Natural killer cell (primary cell): ENCODE results near the gene MAST2. TPM values are rescaled to one million over a fixed set of nuclear protein-coding genes. Genes with fewer than 3 reads are reported as not detected.
"Not testable (repeated sequence)": the region's sequence is repeated elsewhere in the genome, so short reads cannot be mapped to it uniquely, and the experiment has no call there.

ENCODE experiments used
- ATAC-seq, 3 donors: fragments of 150-1000 bp in 2 of 3; fragments of 200-7000 bp in 1 of 3; cut with Tn5 transposase; 1 replicate in 1 of 3; 2 replicates in 2 of 3; pipeline ENCODE4 v1.10.0; 2021; ENCODE audit warnings: mild to moderate bottlenecking in 2 of 3, moderate library complexity in 2 of 3
- DNase-seq, 2 donors: peaks; one replicate each; pipeline versions ENCODE4 v3.0.0 to v3.0.0-alpha.2; 2013 to 2021; ENCODE audit warnings: mixed read lengths in 1 of 2
- H3K27ac ChIP-seq: one replicate; pipeline ENCODE4 v1.5.1; 2013; ENCODE audit warnings: mild to moderate bottlenecking, low read length
- H3K27me3 ChIP-seq: one replicate; pipeline ENCODE4 v1.6.1; 2013; ENCODE audit warnings: low read length; ENCODE audit not compliant: control insufficient read depth, insufficient read depth
- H3K36me3 ChIP-seq: one replicate; pipeline ENCODE4 v1.6.1; 2013; ENCODE audit warnings: low read length; ENCODE audit not compliant: control insufficient read depth, insufficient read depth
- H3K4me1 ChIP-seq: one replicate; pipeline ENCODE4 v1.6.1; 2013; ENCODE audit warnings: low read length; ENCODE audit not compliant: control insufficient read depth, insufficient read depth
- H3K4me3 ChIP-seq: one replicate; pipeline ENCODE4 v1.5.1; 2013; ENCODE audit warnings: low read length
- H3K9me3 ChIP-seq: one replicate; pipeline ENCODE4 v1.6.1; 2013; ENCODE audit warnings: low read length; ENCODE audit not compliant: control insufficient read depth, insufficient read depth
- H3K27ac Mint-ChIP-seq, 2 donors: one replicate each; pipeline ENCODE4 v1.8.0; 2022; ENCODE audit warnings: mild to moderate bottlenecking in 2 of 2, mixed read lengths in 2 of 2, moderate library complexity in 1 of 2
- H3K27me3 Mint-ChIP-seq, 2 donors: one replicate each; pipeline ENCODE4 v1.8.0; 2022; ENCODE audit warnings: low read depth in 2 of 2, mixed read lengths in 2 of 2
- H3K36me3 Mint-ChIP-seq: one replicate; pipeline ENCODE4 v1.8.0; 2022; ENCODE audit warnings: mixed read lengths
- H3K4me1 Mint-ChIP-seq, 2 donors: one replicate each; pipeline ENCODE4 v1.8.0; 2022; ENCODE audit warnings: mixed read lengths in 2 of 2
- H3K4me3 Mint-ChIP-seq: one replicate; pipeline ENCODE4 v1.8.0; 2022; ENCODE audit warnings: mild to moderate bottlenecking, moderate library complexity, mixed read lengths
- H3K9me3 Mint-ChIP-seq, 2 donors: one replicate each; pipeline ENCODE4 v1.8.0; 2022; ENCODE audit warnings: mixed read lengths in 2 of 2
- CTCF ChIP-seq: fragments of 200-600 bp; IDR thresholded peaks from one replicate; pipeline ENCODE4 v1.8.0; 2022; ENCODE audit warnings: antibody characterized with exemption
- WGBS: methylation state at CpG from one replicate; pipeline ENCODE4 v1.1.7; 2013; ENCODE audit warnings: missing lambda C conversion rate; ENCODE audit not compliant: insufficient coverage; 5-methylcytosine and 5-hydroxymethylcytosine counted together
- intact Hi-C: fragments of 100-400 bp; cut with micrococcal nuclease; formaldehyde crosslinking; loops from one replicate; pipeline ENCODE4 v1.14.2; 2022
- total RNA-seq, 4 donors: library from RNA; stranded (reverse); fragments of 120-200 nt in 1 of 4; gene quantifications; one replicate each; pipeline versions ENCODE4 v1.2.3 to v1.2.4, GENCODE V29; 2013 to 2022

MAST2 gene
- total RNA-seq, 3 donors from 2014 or later (not counting 1 experiment from before 2014, with no cell fraction given): 25.3 to 28.6 (median 27.9) TPM

- H3K27ac ChIP-seq: no peak overlapping the region
- no peak for ATAC-seq
- Mint-ChIP-seq H3K4me3 (no peak overlapping the region), H3K4me1 (peaks cover 17 to 18% of the 10 kb centered on the region in 2 donors), H3K9me3 (no peaks in the 10 kb centered on the region), H3K27me3 (no peaks in the 10 kb centered on the region), H3K27ac (no peak overlapping the region), H3K36me3 (no peaks in the 10 kb centered on the region)
- no peaks in the 10 kb centered on the region for H3K4me1 ChIP-seq
- no peaks in the 10 kb centered on the region for H3K27me3 ChIP-seq
- no peak overlapping the region for H3K4me3 ChIP-seq
- no peak for TF ChIP-seq CTCF
- DNase-seq: no peak
- H3K9me3 ChIP-seq: no peaks in the 10 kb centered on the region
- no peaks in the 10 kb centered on the region for H3K36me3 ChIP-seq
- WGBS: 100% methylated on average over 1 of the region's 2 CpGs
- intact Hi-C loops: no loop called here
These were observed 64.4 kb downstream of the MAST2 start for GRCh38 chr1:45867697-45868348.

GRCh38 chr1:45868861-45869260 is 65.4 kb downstream of the MAST2 start:
- no peak overlapping the region for H3K27ac Mint-ChIP-seq
- no peaks in the 10 kb centered on the region for H3K9me3 ChIP-seq
- H3K27me3 Mint-ChIP-seq: no peaks in the 10 kb centered on the region
- peaks cover 10 to 11% of the 10 kb centered on the region in 2 donors for H3K4me1 Mint-ChIP-seq
- no peaks in the 10 kb centered on the region for H3K36me3 ChIP-seq
- TF ChIP-seq CTCF: no peak
- no peaks in the 10 kb centered on the region for H3K4me1 ChIP-seq
- H3K4me3 Mint-ChIP-seq: no peak overlapping the region
- no peak overlapping the region for H3K27ac ChIP-seq
- H3K27me3 ChIP-seq: no peaks in the 10 kb centered on the region
- no peak overlapping the region for H3K4me3 ChIP-seq
- intact Hi-C loops: no loop called here
- no peak for DNase-seq
- H3K9me3 Mint-ChIP-seq: no peaks in the 10 kb centered on the region
- H3K36me3 Mint-ChIP-seq: no peaks in the 10 kb centered on the region
- ATAC-seq: no peak

GRCh38 chr1:45870500-45870899 is 67.1 kb downstream of the MAST2 start:
- ATAC-seq: no peak
- no peaks in the 10 kb centered on the region for H3K36me3 Mint-ChIP-seq
- Histone ChIP-seq H3K27me3 (no peaks in the 10 kb centered on the region), H3K27ac (no peak overlapping the region), H3K4me1 (no peaks in the 10 kb centered on the region), H3K9me3 (no peaks in the 10 kb centered on the region), H3K4me3 (no peak overlapping the region), H3K36me3 (no peaks in the 10 kb centered on the region)
- intact Hi-C loops: no loop called here
- TF ChIP-seq CTCF: no peak
- no peak overlapping the region for H3K27ac Mint-ChIP-seq
- 93% methylated on average over 6 of the region's 6 CpGs for WGBS
- DNase-seq: no peak
- no peaks in the 10 kb centered on the region for H3K27me3 Mint-ChIP-seq
- peaks cover 0 to 10% of the 10 kb centered on the region in 2 donors for H3K4me1 Mint-ChIP-seq
- H3K4me3 Mint-ChIP-seq: no peak overlapping the region
- H3K9me3 Mint-ChIP-seq: no peaks in the 10 kb centered on the region

GRCh38 chr1:45872173-45872801 is 68.9 kb downstream of the MAST2 start:
- H3K36me3 Mint-ChIP-seq, H3K4me3 Mint-ChIP-seq, H3K9me3 Mint-ChIP-seq, H3K4me1 ChIP-seq, H3K4me3 ChIP-seq, H3K27ac ChIP-seq, intact Hi-C loops, ATAC-seq, H3K27ac Mint-ChIP-seq, H3K36me3 ChIP-seq, H3K27me3 Mint-ChIP-seq, H3K27me3 ChIP-seq, H3K9me3 ChIP-seq, DNase-seq: not testable (repeated sequence)
- over 99% methylated on average over 12 of the region's 14 CpGs for WGBS
- H3K4me1 Mint-ChIP-seq: peaks cover 0 to 10% of the 10 kb centered on the region in 2 donors
